DND-41 (cell line): ENCODE measurements around the gene GEMIN7.
A peak's percentile ranks its signal among the peaks of the same experiment; 100 is the strongest.

ENCODE experiments used
- ATAC-seq: fragments of 200-7000 bp; cut with Tn5 transposase; 3 replicates; pipeline ENCODE4 v1.9.1; 2021; ENCODE audit warnings: low read depth; ENCODE audit not compliant: insufficient read depth
- DNase-seq: peaks from one replicate; pipeline ENCODE4 v3.0.0-alpha.2; 2020
- H2AFZ ChIP-seq: 2 replicates; pipeline ENCODE4 v1.6.0; 2012; ENCODE audit warnings: low read depth, low read length
- H3K27ac ChIP-seq: 2 replicates; pipeline ENCODE4 v1.5.1; 2012; ENCODE audit warnings: low read length, inconsistent platforms
- H3K27me3 ChIP-seq: fragments of 200-600 bp; sonication (generic); 2 replicates; pipeline ENCODE4 v1.6.0; 2012; ENCODE audit warnings: low read length, mild to moderate bottlenecking, inconsistent platforms; ENCODE audit not compliant: insufficient read depth, poor library complexity
- H3K36me3 ChIP-seq: 2 replicates; pipeline ENCODE4 v1.5.1; 2012; ENCODE audit warnings: low read length, inconsistent platforms; ENCODE audit not compliant: insufficient read depth
- H3K4me1 ChIP-seq: 2 replicates; pipeline ENCODE4 v1.5.1; 2012; ENCODE audit warnings: mild to moderate bottlenecking, low read length; ENCODE audit not compliant: insufficient read depth
- H3K4me2 ChIP-seq: 2 replicates; pipeline ENCODE4 v1.6.0; 2012; ENCODE audit warnings: mild to moderate bottlenecking, moderate library complexity, low read length, inconsistent platforms; ENCODE audit not compliant: insufficient read depth
- H3K4me3 ChIP-seq, 2 experiments: fragments of 200-600 bp in 1 of 2; shearing (Covaris generic) in 1 of 2; 2 replicates each; pipeline ENCODE4 v1.5.1; 2012 to 2016; ENCODE audit warnings: inconsistent platforms in 2 of 2, low read length in 2 of 2, mild to moderate bottlenecking in 2 of 2, low read depth in 1 of 2, moderate library complexity in 1 of 2
- H3K79me2 ChIP-seq: 2 replicates; pipeline ENCODE4 v1.6.0; 2012; ENCODE audit warnings: low read length, inconsistent platforms; ENCODE audit not compliant: insufficient read depth
- H3K9ac ChIP-seq: 2 replicates; pipeline ENCODE4 v1.6.0; 2012; ENCODE audit warnings: low read depth, mild to moderate bottlenecking, inconsistent platforms, low read length, moderate library complexity
- H3K9me3 ChIP-seq: 2 replicates; pipeline ENCODE4 v1.5.1; 2012; ENCODE audit warnings: low read length, moderate library complexity, mild to moderate bottlenecking, inconsistent platforms; ENCODE audit not compliant: insufficient read depth, severe bottlenecking
- H4K20me1 ChIP-seq: 2 replicates; pipeline ENCODE4 v1.6.0; 2012; ENCODE audit warnings: low read length; ENCODE audit not compliant: insufficient read depth
- CTCF ChIP-seq: IDR thresholded peaks from 2 replicates; pipeline ENCODE4 v1.5.1; 2012; ENCODE audit warnings: borderline replicate concordance, low read length, moderate library complexity, mild to moderate bottlenecking; ENCODE audit not compliant: poor library complexity, severe bottlenecking; ENCODE audit errors: extremely low read depth
- EZH2 ChIP-seq: IDR thresholded peaks from 3 replicates; pipeline ENCODE4 v1.6.1; 2012; ENCODE audit warnings: borderline replicate concordance, low read depth, mild to moderate bottlenecking, moderate library complexity, low read length, inconsistent platforms; ENCODE audit not compliant: severe bottlenecking

Gene GEMIN7

GRCh38 chr19:45035755-45036154 is 43.3 kb upstream of the GEMIN7 start:
- Histone ChIP-seq H3K36me3 (peaks cover 14% of the 10 kb centered on the region), H3K27ac (no peak overlapping the region), H3K9me3 (no peaks in the 10 kb centered on the region), H3K4me1 (peaks cover 21% of the 10 kb centered on the region), H3K4me3 (no peak overlapping the region), H3K79me2 (peaks cover 20% of the 10 kb centered on the region), H2AFZ (no peak overlapping the region), H3K9ac (no peak overlapping the region), H4K20me1 (peaks cover 15% of the 10 kb centered on the region), H3K4me2 (no peak overlapping the region), H3K27me3 (no peaks in the 10 kb centered on the region)
- ATAC-seq = no peak
- DNase-seq = no peak
- TF ChIP-seq CTCF (no peak), EZH2 (no peak)

GRCh38 chr19:45037393-45038169 is 41.5 kb upstream of the GEMIN7 start:
- Histone ChIP-seq H3K4me3 (no peak overlapping the region), H3K27me3 (no peaks in the 10 kb centered on the region), H3K36me3 (peaks cover 31% of the 10 kb centered on the region), H3K79me2 (peaks cover 37% of the 10 kb centered on the region), H3K4me2 (no peak overlapping the region), H2AFZ (no peak overlapping the region), H4K20me1 (peaks cover 30% of the 10 kb centered on the region), H3K4me1 (peaks cover 36% of the 10 kb centered on the region), H3K27ac (no peak overlapping the region), H3K9me3 (no peaks in the 10 kb centered on the region), H3K9ac (no peak overlapping the region)
- DNase-seq (no peak), ATAC-seq (no peak)
- TF ChIP-seq EZH2 (no peak), CTCF (no peak)

- peaks cover 40% of the 10 kb centered on the region for H4K20me1 ChIP-seq
- H3K4me1 ChIP-seq = peaks cover 38% of the 10 kb centered on the region
- peak within 1 kb of the TSS; percentile 96 for H2AFZ ChIP-seq
- ATAC-seq (peak; percentile 95), DNase-seq (peak; percentile 90)
- TF ChIP-seq EZH2 (no peak), CTCF (peak; percentile 16)
- peak within 1 kb of the TSS; percentile 98 for H3K27ac ChIP-seq
- no peaks in the 10 kb centered on the region for H3K9me3 ChIP-seq
- peak within 1 kb of the TSS; percentile 98 for H3K9ac ChIP-seq
- H3K79me2 ChIP-seq = peaks cover 51% of the 10 kb centered on the region
- peak within 1 kb of the TSS; percentile 70 to 77 for H3K4me3 ChIP-seq
- H3K27me3 ChIP-seq = no peaks in the 10 kb centered on the region
- peak within 1 kb of the TSS; percentile 90 for H3K4me2 ChIP-seq
- peaks cover 47% of the 10 kb centered on the region for H3K36me3 ChIP-seq
Measured at GRCh38 chr19:45038931-45039893, 39.8 kb upstream of the GEMIN7 start, which contains the start of gene CLASRP. TSS of gene CLASRP (plus strand) at chr19:45039045. CDS start at chr19:45040213, 1,168 bp downstream.
